ENCODE results near the gene PCDHB8.
A peak's percentile ranks its signal among the peaks of the same experiment; 100 is the strongest.
"Not testable (repeated sequence)": the region's sequence is repeated elsewhere in the genome, so short reads cannot be mapped to it uniquely, and the experiment has no call there.

The PCDHB8 gene

GRCh38 chr5:141177577-141178191, at the start of gene PCDHB8:
PCDHB8 (plus strand) TSS chr5:141177790; CDS start chr5:141178035, 245 bp downstream.
- not testable (repeated sequence) for H3K4me3 ChIP-seq (replicated peaks; ENCODE audit: low read depth, low read length); DNase-seq (ENCODE audit: extremely low read depth, low read depth)

GRCh38 chr5:141135030-141135717, 42.4 kb upstream of the PCDHB8 start, which contains the start of gene PCDHB5:
PCDHB5 (plus strand) TSS chr5:141135206; CDS start chr5:141135435, 229 bp downstream.
- no peak within 1 kb of the TSS for H3K4me3 ChIP-seq (replicated peaks; ENCODE audit: low read depth, low read length)
- DNase-seq (ENCODE audit: extremely low read depth, low read depth), result no peak
- peak; percentile 31 for TF ChIP-seq CTCF (IDR thresholded peaks at IDR 0.05; ENCODE audit: low read depth, low read length, missing control alignments)

- no peak for TF ChIP-seq CTCF (IDR thresholded peaks at IDR 0.05; ENCODE audit: low read depth, low read length, missing control alignments)
- H3K4me3 ChIP-seq (replicated peaks; ENCODE audit: low read depth, low read length), result no peak overlapping the region
- no peak for DNase-seq (ENCODE audit: extremely low read depth, low read depth)
These were observed 41.8 kb upstream of the PCDHB8 start for GRCh38 chr5:141135718-141136266.

GRCh38 chr5:141137346-141137745, 40.2 kb upstream of the PCDHB8 start:
- not testable (repeated sequence) for DNase-seq (ENCODE audit: extremely low read depth, low read depth); H3K4me3 ChIP-seq (replicated peaks; ENCODE audit: low read depth, low read length)

- no peak for TF ChIP-seq CTCF (IDR thresholded peaks at IDR 0.05; ENCODE audit: low read depth, low read length, missing control alignments)
- H3K4me3 ChIP-seq (replicated peaks; ENCODE audit: low read depth, low read length), result no peak within 1 kb of the TSS
- no peak for DNase-seq (ENCODE audit: extremely low read depth, low read depth)
These were observed 27.8 kb upstream of the PCDHB8 start, which contains the start of gene PCDHB6 for GRCh38 chr5:141149812-141150211. PCDHB6 (plus strand) TSS chr5:141150057; CDS start chr5:141150258, 201 bp downstream.

GRCh38 chr5:141150224-141150992, 27.2 kb upstream of the PCDHB8 start:
- no peak for DNase-seq (ENCODE audit: extremely low read depth, low read depth)
- no peak for TF ChIP-seq CTCF (IDR thresholded peaks at IDR 0.05; ENCODE audit: low read depth, low read length, missing control alignments)
- no peak overlapping the region for H3K4me3 ChIP-seq (replicated peaks; ENCODE audit: low read depth, low read length)

GRCh38 chr5:141150993-141151325, 26.6 kb upstream of the PCDHB8 start:
- no peak for TF ChIP-seq CTCF (IDR thresholded peaks at IDR 0.05; ENCODE audit: low read depth, low read length, missing control alignments)
- H3K4me3 ChIP-seq (replicated peaks; ENCODE audit: low read depth, low read length), result no peak overlapping the region
- DNase-seq (ENCODE audit: extremely low read depth, low read depth), result no peak

- DNase-seq (ENCODE audit: extremely low read depth, low read depth); H3K4me3 ChIP-seq (replicated peaks; ENCODE audit: low read depth, low read length): not testable (repeated sequence)
These were observed 26.0 kb upstream of the PCDHB8 start for GRCh38 chr5:141151632-141152031.

- not testable (repeated sequence) for H3K4me3 ChIP-seq (replicated peaks; ENCODE audit: low read depth, low read length); DNase-seq (ENCODE audit: extremely low read depth, low read depth)
These were observed 25.5 kb upstream of the PCDHB8 start for GRCh38 chr5:141152096-141152495.

Data from HFF-Myc (cell line).